HFFc6 (cell line): ENCODE data around the gene SDF2. TPM values are rescaled to one million over a fixed set of nuclear protein-coding genes. Genes with fewer than 3 reads are reported as not detected.

Experiments used
- DNase-seq: peaks from one replicate; pipeline ENCODE4 v3.0.0-alpha.2; 2018
- H3K27ac Mint-ChIP-seq: 2 replicates; pipeline ENCODE4 v1.8.0; 2020; ENCODE audit warnings: mild to moderate bottlenecking, mixed read lengths
- H3K27me3 Mint-ChIP-seq: 2 replicates; pipeline ENCODE4 v1.8.0; 2021; ENCODE audit warnings: mild to moderate bottlenecking, moderate library complexity, mixed read lengths; ENCODE audit not compliant: insufficient read depth
- H3K36me3 Mint-ChIP-seq: 2 replicates; pipeline ENCODE4 v1.8.0; 2021; ENCODE audit warnings: low read depth, mixed read lengths
- H3K4me1 Mint-ChIP-seq: 2 replicates; pipeline ENCODE4 v1.8.0; 2020; ENCODE audit warnings: low read depth, mixed read lengths
- H3K4me3 Mint-ChIP-seq: 2 replicates; pipeline ENCODE4 v1.8.0; 2020; ENCODE audit warnings: mild to moderate bottlenecking, moderate library complexity, mixed read lengths
- H3K9me3 Mint-ChIP-seq: 2 replicates; pipeline ENCODE4 v1.8.0; 2020; ENCODE audit warnings: mild to moderate bottlenecking, mixed read lengths
- total RNA-seq, 6 experiments: library from RNA; stranded (reverse); fragmentation: NEBNext Ultra II Directional; extraction: Animal tissue kit (Norgen Biotek cat#: 25700); gene quantifications; 2 replicates in 1 of 6; 3 replicates in 5 of 6; pipeline ENCODE4 v1.2.3, GENCODE V29; 2021
- TF ChIP-seq, protein P1 (sequence below): fragments of 200-600 bp; sonication (generic); IDR thresholded peaks from 2 replicates; pipeline ENCODE4 v1.5.0; 2021; ENCODE audit warnings: antibody characterized with exemption, mild to moderate bottlenecking

SDF2 gene
- total RNA-seq, 6 experiments from 2014 or later: 65.8 to 96.8 (median 71.5) TPM

DNA sequence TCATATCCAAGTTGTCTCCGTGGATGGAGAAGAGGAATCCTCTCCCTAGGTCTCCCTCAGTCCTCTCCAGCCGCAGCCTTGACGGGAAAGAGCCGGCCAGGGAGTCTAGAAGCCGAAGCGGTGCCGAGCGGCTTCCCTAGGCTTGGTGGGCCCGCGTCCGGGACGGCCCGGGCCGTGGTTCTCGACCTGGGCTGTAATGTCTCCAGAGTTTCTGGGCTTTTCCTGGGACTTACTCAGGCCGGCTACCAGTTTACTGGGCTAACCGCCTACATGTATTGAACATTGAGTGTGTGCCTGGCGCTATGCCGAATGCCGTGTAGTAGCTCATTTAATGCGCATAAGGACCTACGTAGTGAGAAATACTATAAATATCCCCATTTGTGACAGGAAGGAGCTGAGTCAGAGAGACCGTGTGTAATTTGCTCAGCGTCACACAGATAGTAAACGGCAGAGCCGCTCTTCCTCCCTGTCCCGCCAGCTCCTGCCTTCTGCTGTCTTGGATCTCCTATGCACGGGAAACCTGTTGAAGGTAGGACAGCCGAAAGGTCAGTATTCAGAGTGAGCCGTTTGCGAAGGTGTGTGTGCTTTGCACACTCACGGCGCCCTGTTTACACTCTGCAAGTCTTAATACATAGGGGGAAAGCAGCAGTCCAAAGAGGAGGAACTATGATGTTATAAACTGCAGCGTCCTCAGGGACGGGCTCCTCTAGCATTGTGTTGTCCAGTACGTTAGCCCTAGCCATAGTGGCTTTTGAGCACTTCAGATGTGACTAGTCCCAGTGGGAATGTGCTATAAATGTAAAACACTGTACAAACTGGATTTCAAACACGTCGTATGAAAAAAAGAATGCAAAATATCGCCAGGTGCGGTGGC lies 62.2 kb downstream of the SDF2 start:
- Mint-ChIP-seq H3K27me3 (peaks cover 5% of the 10 kb centered on the region), H3K4me3 (peak overlapping the region; percentile 97), H3K4me1 (peaks cover 26% of the 10 kb centered on the region), H3K27ac (peak overlapping the region; percentile 95), H3K9me3 (no peaks in the 10 kb centered on the region), H3K36me3 (peaks cover 9% of the 10 kb centered on the region; the same call in 1 of the 2 replicates)
- DNase-seq: peak; percentile 92
- TF ChIP-seq, protein P1, sequence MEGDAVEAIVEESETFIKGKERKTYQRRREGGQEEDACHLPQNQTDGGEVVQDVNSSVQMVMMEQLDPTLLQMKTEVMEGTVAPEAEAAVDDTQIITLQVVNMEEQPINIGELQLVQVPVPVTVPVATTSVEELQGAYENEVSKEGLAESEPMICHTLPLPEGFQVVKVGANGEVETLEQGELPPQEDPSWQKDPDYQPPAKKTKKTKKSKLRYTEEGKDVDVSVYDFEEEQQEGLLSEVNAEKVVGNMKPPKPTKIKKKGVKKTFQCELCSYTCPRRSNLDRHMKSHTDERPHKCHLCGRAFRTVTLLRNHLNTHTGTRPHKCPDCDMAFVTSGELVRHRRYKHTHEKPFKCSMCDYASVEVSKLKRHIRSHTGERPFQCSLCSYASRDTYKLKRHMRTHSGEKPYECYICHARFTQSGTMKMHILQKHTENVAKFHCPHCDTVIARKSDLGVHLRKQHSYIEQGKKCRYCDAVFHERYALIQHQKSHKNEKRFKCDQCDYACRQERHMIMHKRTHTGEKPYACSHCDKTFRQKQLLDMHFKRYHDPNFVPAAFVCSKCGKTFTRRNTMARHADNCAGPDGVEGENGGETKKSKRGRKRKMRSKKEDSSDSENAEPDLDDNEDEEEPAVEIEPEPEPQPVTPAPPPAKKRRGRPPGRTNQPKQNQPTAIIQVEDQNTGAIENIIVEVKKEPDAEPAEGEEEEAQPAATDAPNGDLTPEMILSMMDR: no peak

GRCh38 chr17:28598799-28599310 lies 62.9 kb downstream of the SDF2 start, which contains the start of gene SPAG5:
Gene SPAG5, minus strand, starts transcription at chr17:28599025. Its CDS starts 79 bp downstream, at chr17:28598946.
- H3K4me1 Mint-ChIP-seq: peaks cover 26% of the 10 kb centered on the region
- H3K27me3 Mint-ChIP-seq: peaks cover 3% of the 10 kb centered on the region
- DNase-seq: peak; percentile 87
- TF ChIP-seq, protein P1: no peak
- H3K9me3 Mint-ChIP-seq: no peaks in the 10 kb centered on the region
- H3K27ac Mint-ChIP-seq: peak within 1 kb of the TSS; percentile 95
- peak within 1 kb of the TSS; percentile 97 for H3K4me3 Mint-ChIP-seq
- peaks cover 9% of the 10 kb centered on the region; the same call in 1 of the 2 replicates for H3K36me3 Mint-ChIP-seq

GRCh38 chr17:28598389-28598788 lies 63.3 kb downstream of the SDF2 start:
- Mint-ChIP-seq H3K36me3 (peaks cover 9% of the 10 kb centered on the region; the same call in 1 of the 2 replicates), H3K27ac (peak overlapping the region; percentile 95), H3K4me1 (peaks cover 26% of the 10 kb centered on the region), H3K27me3 (peaks cover 3% of the 10 kb centered on the region), H3K4me3 (peak overlapping the region; percentile 97), H3K9me3 (no peaks in the 10 kb centered on the region)
- no peak for DNase-seq
- TF ChIP-seq, protein P1: no peak

Other genes with a start within 250 kb of the SDF2 start
- under 1 TPM in 2 of 6 experiments, not detected in 4; 0.07 to 0.08 TPM for gene SLC13A2, start 188.3 kb downstream of the SDF2 start, total RNA-seq
- gene FOXN1, start 155.6 kb downstream of the SDF2 start, total RNA-seq: not detected
- gene UNC119, start 109.3 kb downstream of the SDF2 start, total RNA-seq: 10 to 100 TPM; 28.3 to 36.9 (median 30.1) TPM
- gene PIGS, start 90.4 kb downstream of the SDF2 start, total RNA-seq: 10 to 100 TPM; 69.5 to 94.7 (median 78.0) TPM
- 10 to 100 TPM in 5 of 6 experiments, 1 to 10 TPM in 1; 8.6 to 14.7 (median 10.3) TPM for gene ALDOC, start 85.0 kb downstream of the SDF2 start, total RNA-seq
- 10 to 100 TPM; 29.2 to 73.3 (median 69.4) TPM for gene SPAG5, start 62.9 kb downstream of the SDF2 start, total RNA-seq
- gene RSKR, start 47.7 kb downstream of the SDF2 start, total RNA-seq: 1 to 10 TPM; 3.2 to 4.3 (median 3.5) TPM
- gene BLTP2, start 16.7 kb downstream of the SDF2 start, total RNA-seq: 100 to 1,000 TPM; 111 to 158 (median 134) TPM
- gene SUPT6H, start 299 bp upstream of the SDF2 start, total RNA-seq: 10 to 100 TPM; 72.7 to 79.7 (median 74.0) TPM
- 1 to 10 TPM in 1 of 6 experiments, under 1 TPM in 5; 0.60 to 1.1 (median 0.70) TPM for gene PROCA1, start 50.0 kb upstream of the SDF2 start, total RNA-seq
- gene RAB34, start 56.0 kb upstream of the SDF2 start, total RNA-seq: 100 to 1,000 TPM; 161 to 219 (median 192) TPM
- gene RPL23A, start 58.1 kb upstream of the SDF2 start, total RNA-seq: 1,000 to 10,000 TPM; 1,227 to 1,529 (median 1,391) TPM
- 10 to 100 TPM in 4 of 6 experiments, 1 to 10 TPM in 2; 8.0 to 14.6 (median 11.3) TPM for gene TLCD1, start 64.3 kb upstream of the SDF2 start, total RNA-seq
- gene NEK8, start 66.9 kb upstream of the SDF2 start, total RNA-seq: 1 to 10 TPM; 1.9 to 3.1 (median 2.5) TPM
- gene TRAF4, start 82.1 kb upstream of the SDF2 start, total RNA-seq: 10 to 100 TPM; 48.0 to 61.3 (median 53.8) TPM
- 10 to 100 TPM; 14.5 to 17.2 (median 16.6) TPM for gene FAM222B, start 180.9 kb upstream of the SDF2 start, total RNA-seq
- 10 to 100 TPM; 43.3 to 55.1 (median 46.1) TPM for gene ERAL1, start 193.1 kb upstream of the SDF2 start, total RNA-seq
- 10 to 100 TPM; 46.7 to 85.7 (median 77.9) TPM for gene FLOT2, start 235.8 kb upstream of the SDF2 start, total RNA-seq
- 1 to 10 TPM; 1.5 to 3.0 (median 2.2) TPM for gene DHRS13, start 241.2 kb upstream of the SDF2 start, total RNA-seq